Stimulated activated CD8-positive, alpha-beta memory T cell treated with anti-CD3 and anti-CD28 coated beads, Interleukin-15, amount 100 ng/mL, for 48 hours (primary cell): ENCODE measurements around the gene RTEL1.

ENCODE experiments used
- DNase-seq, 2 donors: peaks; one replicate each; pipeline ENCODE4 v3.0.0-alpha.2; 2020; ENCODE audit warnings: low read depth in 2 of 2

RTEL1 gene

GRCh38 chr20:63689046-63690002, 31.2 kb downstream of the RTEL1 start:
- DNase-seq = no peak

- DNase-seq = no peak
Measured at GRCh38 chr20:63690003-63690897, 32.1 kb downstream of the RTEL1 start.

GRCh38 chr20:63690898-63691710, 33.0 kb downstream of the RTEL1 start:
- DNase-seq = no peak

GRCh38 chr20:63691711-63692435, 33.8 kb downstream of the RTEL1 start:
- no peak for DNase-seq

- DNase-seq = no peak
Measured at GRCh38 chr20:63692436-63693082, 34.4 kb downstream of the RTEL1 start.

GRCh38 chr20:63693083-63693732, 35.1 kb downstream of the RTEL1 start:
- DNase-seq = no peak

- no peak for DNase-seq
Measured at GRCh38 chr20:63693733-63694583, 35.8 kb downstream of the RTEL1 start.

- no peak for DNase-seq
Measured at GRCh38 chr20:63694584-63695423, 36.7 kb downstream of the RTEL1 start.

- no peak for DNase-seq
Measured at GRCh38 chr20:63695424-63696305, 37.6 kb downstream of the RTEL1 start.

- DNase-seq = no peak
Measured at GRCh38 chr20:63696306-63696627, 38.2 kb downstream of the RTEL1 start.

- no peak for DNase-seq
Measured at GRCh38 chr20:63696628-63697356, 38.7 kb downstream of the RTEL1 start, which contains the start of gene TNFRSF6B. TNFRSF6B (plus strand) TSS chr20:63696652; CDS start chr20:63696768, 116 bp downstream.

GRCh38 chr20:63697357-63697867, 39.3 kb downstream of the RTEL1 start:
- no peak for DNase-seq

- DNase-seq = no peak
Measured at GRCh38 chr20:63697868-63698545, 39.9 kb downstream of the RTEL1 start.

- peak; percentile 50 to 53 for DNase-seq
Measured at GRCh38 chr20:63698739-63699465, 40.8 kb downstream of the RTEL1 start.
